ENCODE measurements around the gene RAB11FIP3.
"Not testable (repeated sequence)": the region's sequence is repeated elsewhere in the genome, so short reads cannot be mapped to it uniquely, and the experiment has no call there.

RAB11FIP3 gene

GRCh38 chr16:483341-484075 is 58.1 kb downstream of the RAB11FIP3 start:
- Histone ChIP-seq H3K36me3 (ENCODE audit: control insufficient read depth, insufficient read depth, low read length) (peaks cover 33% of the 10 kb centered on the region), H3K4me1 (ENCODE audit: control insufficient read depth, insufficient read depth, low read length, poor library complexity, severe bottlenecking) (peaks cover 29% of the 10 kb centered on the region), H3K27ac (ENCODE audit: low read depth, low read length, severe bottlenecking) (peak overlapping the region; percentile 97), H3K9me3 (ENCODE audit: control insufficient read depth, low read length) (no peaks in the 10 kb centered on the region), H3K4me3 (ENCODE audit: extremely low read depth, insufficient read depth, low read length, poor library complexity, severe bottlenecking) (no peak overlapping the region)
- WGBS, 2 experiments (ENCODE audit: insufficient coverage in 2 of 2): 22 to 27% methylated on average over 13 to 14 of the region's 14 CpGs

GRCh38 chr16:489606-490005 is 64.2 kb downstream of the RAB11FIP3 start:
- H3K4me1 ChIP-seq (ENCODE audit: control insufficient read depth, insufficient read depth, low read length, poor library complexity, severe bottlenecking): peaks cover 19% of the 10 kb centered on the region
- no peak overlapping the region for H3K27ac ChIP-seq (ENCODE audit: low read depth, low read length, severe bottlenecking)
- H3K9me3 ChIP-seq (ENCODE audit: control insufficient read depth, low read length): no peaks in the 10 kb centered on the region
- H3K4me3 ChIP-seq (ENCODE audit: extremely low read depth, insufficient read depth, low read length, poor library complexity, severe bottlenecking): no peak overlapping the region
- peaks cover 54% of the 10 kb centered on the region for H3K36me3 ChIP-seq (ENCODE audit: control insufficient read depth, insufficient read depth, low read length)
- WGBS, 2 experiments (ENCODE audit: insufficient coverage in 2 of 2): 95 to 97% methylated on average over 15 to 16 of the region's 16 CpGs

- Histone ChIP-seq H3K27ac (ENCODE audit: low read depth, low read length, severe bottlenecking) (no peak overlapping the region), H3K4me1 (ENCODE audit: control insufficient read depth, insufficient read depth, low read length, poor library complexity, severe bottlenecking) (peaks cover 14% of the 10 kb centered on the region), H3K36me3 (ENCODE audit: control insufficient read depth, insufficient read depth, low read length) (peaks cover 59% of the 10 kb centered on the region), H3K4me3 (ENCODE audit: extremely low read depth, insufficient read depth, low read length, poor library complexity, severe bottlenecking) (no peak overlapping the region), H3K9me3 (ENCODE audit: control insufficient read depth, low read length) (no peaks in the 10 kb centered on the region)
- WGBS, 2 experiments (ENCODE audit: insufficient coverage in 2 of 2): 80 to 85% methylated on average over 8 to 10 of the region's 10 CpGs
Observed at GRCh38 chr16:490768-491167, 65.3 kb downstream of the RAB11FIP3 start.

- Histone ChIP-seq H3K9me3 (ENCODE audit: control insufficient read depth, low read length) (no peaks in the 10 kb centered on the region), H3K4me3 (ENCODE audit: extremely low read depth, insufficient read depth, low read length, poor library complexity, severe bottlenecking) (no peak overlapping the region), H3K4me1 (ENCODE audit: control insufficient read depth, insufficient read depth, low read length, poor library complexity, severe bottlenecking) (peaks cover 14% of the 10 kb centered on the region), H3K36me3 (ENCODE audit: control insufficient read depth, insufficient read depth, low read length) (peaks cover 61% of the 10 kb centered on the region), H3K27ac (ENCODE audit: low read depth, low read length, severe bottlenecking) (no peak overlapping the region)
- WGBS, 2 experiments (ENCODE audit: insufficient coverage in 2 of 2): 49 to 60% methylated on average over 15 of the region's 19 CpGs
Observed at GRCh38 chr16:491220-491919, 65.9 kb downstream of the RAB11FIP3 start.

- Histone ChIP-seq H3K4me3 (ENCODE audit: extremely low read depth, insufficient read depth, low read length, poor library complexity, severe bottlenecking) (no peak overlapping the region), H3K36me3 (ENCODE audit: control insufficient read depth, insufficient read depth, low read length) (peaks cover 59% of the 10 kb centered on the region), H3K4me1 (ENCODE audit: control insufficient read depth, insufficient read depth, low read length, poor library complexity, severe bottlenecking) (peaks cover 14% of the 10 kb centered on the region), H3K27ac (ENCODE audit: low read depth, low read length, severe bottlenecking) (no peak overlapping the region), H3K9me3 (ENCODE audit: control insufficient read depth, low read length) (no peaks in the 10 kb centered on the region)
- 95% methylated on average over 26 to 30 of the region's 30 CpGs for WGBS, 2 experiments (ENCODE audit: insufficient coverage in 2 of 2)
Observed at GRCh38 chr16:492211-492875, 66.9 kb downstream of the RAB11FIP3 start.

- H3K9me3 ChIP-seq (ENCODE audit: control insufficient read depth, low read length); H3K27ac ChIP-seq (ENCODE audit: low read depth, low read length, severe bottlenecking); H3K4me3 ChIP-seq (ENCODE audit: extremely low read depth, insufficient read depth, low read length, poor library complexity, severe bottlenecking): not testable (repeated sequence)
- Histone ChIP-seq H3K4me1 (ENCODE audit: control insufficient read depth, insufficient read depth, low read length, poor library complexity, severe bottlenecking) (peaks cover 14% of the 10 kb centered on the region), H3K36me3 (ENCODE audit: control insufficient read depth, insufficient read depth, low read length) (peaks cover 58% of the 10 kb centered on the region)
- 89 to 90% methylated on average over 12 of the region's 15 CpGs for WGBS, 2 experiments (ENCODE audit: insufficient coverage in 2 of 2)
Observed at GRCh38 chr16:494676-495075, 69.2 kb downstream of the RAB11FIP3 start.

- Histone ChIP-seq H3K9me3 (ENCODE audit: control insufficient read depth, low read length) (no peaks in the 10 kb centered on the region), H3K27ac (ENCODE audit: low read depth, low read length, severe bottlenecking) (no peak overlapping the region), H3K4me3 (ENCODE audit: extremely low read depth, insufficient read depth, low read length, poor library complexity, severe bottlenecking) (no peak overlapping the region), H3K4me1 (ENCODE audit: control insufficient read depth, insufficient read depth, low read length, poor library complexity, severe bottlenecking) (peaks cover 14% of the 10 kb centered on the region), H3K36me3 (ENCODE audit: control insufficient read depth, insufficient read depth, low read length) (peaks cover 59% of the 10 kb centered on the region)
- WGBS, 2 experiments (ENCODE audit: insufficient coverage in 2 of 2): 71 to 77% methylated on average over 8 to 11 of the region's 11 CpGs
Observed at GRCh38 chr16:495127-495748, 69.8 kb downstream of the RAB11FIP3 start.

GRCh38 chr16:496097-496886 is 70.8 kb downstream of the RAB11FIP3 start:
- WGBS, 2 experiments (ENCODE audit: insufficient coverage in 2 of 2): 92 to 95% methylated on average over 16 to 18 of the region's 21 CpGs
- H3K27ac ChIP-seq (ENCODE audit: low read depth, low read length, severe bottlenecking): no peak overlapping the region
- peaks cover 53% of the 10 kb centered on the region for H3K36me3 ChIP-seq (ENCODE audit: control insufficient read depth, insufficient read depth, low read length)

GRCh38 chr16:497258-497657 is 71.8 kb downstream of the RAB11FIP3 start:
- Histone ChIP-seq H3K4me1 (ENCODE audit: control insufficient read depth, insufficient read depth, low read length, poor library complexity, severe bottlenecking) (no peaks in the 10 kb centered on the region), H3K27ac (ENCODE audit: low read depth, low read length, severe bottlenecking) (peak overlapping the region; percentile 59), H3K4me3 (ENCODE audit: extremely low read depth, insufficient read depth, low read length, poor library complexity, severe bottlenecking) (no peak overlapping the region), H3K9me3 (ENCODE audit: control insufficient read depth, low read length) (no peaks in the 10 kb centered on the region), H3K36me3 (ENCODE audit: control insufficient read depth, insufficient read depth, low read length) (peaks cover 48% of the 10 kb centered on the region)
- WGBS, 2 experiments (ENCODE audit: insufficient coverage in 2 of 2): 83 to 89% methylated on average over 10 to 11 of the region's 11 CpGs

More at GRCh38 chr16:496097-496886, 70.8 kb downstream of the RAB11FIP3 start:
- Histone ChIP-seq H3K4me3 (ENCODE audit: extremely low read depth, insufficient read depth, low read length, poor library complexity, severe bottlenecking) (no peak overlapping the region), H3K4me1 (ENCODE audit: control insufficient read depth, insufficient read depth, low read length, poor library complexity, severe bottlenecking) (peaks cover 8% of the 10 kb centered on the region), H3K9me3 (ENCODE audit: control insufficient read depth, low read length) (no peaks in the 10 kb centered on the region)

GRCh38 chr16:499924-500323 is 74.5 kb downstream of the RAB11FIP3 start:
- Histone ChIP-seq H3K27ac (ENCODE audit: low read depth, low read length, severe bottlenecking) (no peak overlapping the region), H3K36me3 (ENCODE audit: control insufficient read depth, insufficient read depth, low read length) (peaks cover 39% of the 10 kb centered on the region), H3K4me1 (ENCODE audit: control insufficient read depth, insufficient read depth, low read length, poor library complexity, severe bottlenecking) (no peaks in the 10 kb centered on the region), H3K9me3 (ENCODE audit: control insufficient read depth, low read length) (no peaks in the 10 kb centered on the region), H3K4me3 (ENCODE audit: extremely low read depth, insufficient read depth, low read length, poor library complexity, severe bottlenecking) (no peak overlapping the region)
- WGBS, 2 experiments (ENCODE audit: insufficient coverage in 2 of 2): 91 to 95% methylated on average over 8 to 11 of the region's 12 CpGs
